HFFc6 (cell line): ENCODE results near the gene ETV5. TPM values are rescaled to one million over a fixed set of nuclear protein-coding genes. Genes with fewer than 3 reads are reported as not detected.

Experiments
- DNase-seq: peaks from one replicate; pipeline ENCODE4 v3.0.0-alpha.2; 2018
- H3K27ac Mint-ChIP-seq: 2 replicates; pipeline ENCODE4 v1.8.0; 2020; ENCODE audit warnings: mild to moderate bottlenecking, mixed read lengths
- H3K27me3 Mint-ChIP-seq: 2 replicates; pipeline ENCODE4 v1.8.0; 2021; ENCODE audit warnings: mild to moderate bottlenecking, moderate library complexity, mixed read lengths; ENCODE audit not compliant: insufficient read depth
- H3K36me3 Mint-ChIP-seq: 2 replicates; pipeline ENCODE4 v1.8.0; 2021; ENCODE audit warnings: low read depth, mixed read lengths
- H3K4me1 Mint-ChIP-seq: 2 replicates; pipeline ENCODE4 v1.8.0; 2020; ENCODE audit warnings: low read depth, mixed read lengths
- H3K4me3 Mint-ChIP-seq: 2 replicates; pipeline ENCODE4 v1.8.0; 2020; ENCODE audit warnings: mild to moderate bottlenecking, moderate library complexity, mixed read lengths
- H3K9me3 Mint-ChIP-seq: 2 replicates; pipeline ENCODE4 v1.8.0; 2020; ENCODE audit warnings: mild to moderate bottlenecking, mixed read lengths
- CTCF ChIP-seq: fragments of 200-600 bp; sonication (generic); IDR thresholded peaks from 2 replicates; pipeline ENCODE4 v1.5.0; 2021; ENCODE audit warnings: antibody characterized with exemption, mild to moderate bottlenecking
- total RNA-seq, 6 experiments: library from RNA; stranded (reverse); fragmentation: NEBNext Ultra II Directional; extraction: Animal tissue kit (Norgen Biotek cat#: 25700); gene quantifications; 2 replicates in 1 of 6; 3 replicates in 5 of 6; pipeline ENCODE4 v1.2.3, GENCODE V29; 2021

The ETV5 gene
- total RNA-seq, 6 experiments from 2014 or later = 48.6 to 69.3 (median 52.5) TPM

GRCh38 chr3:186001842-186002241 is 107.0 kb downstream of the ETV5 start:
- no peak overlapping the region for H3K27ac Mint-ChIP-seq
- DNase-seq = no peak
- H3K27me3 Mint-ChIP-seq = peaks cover 29% of the 10 kb centered on the region
- 0 out of 2 replicates have a peak, but pooled peaks cover 3% of the 10 kb centered on the region for H3K9me3 Mint-ChIP-seq
- no peaks in the 10 kb centered on the region for H3K4me1 Mint-ChIP-seq
- H3K36me3 Mint-ChIP-seq = no peaks in the 10 kb centered on the region
- H3K4me3 Mint-ChIP-seq = no peak overlapping the region
- no peak for TF ChIP-seq CTCF

- Mint-ChIP-seq H3K4me3 (no peak overlapping the region), H3K27me3 (peaks cover 29% of the 10 kb centered on the region), H3K9me3 (no peaks in the 10 kb centered on the region), H3K27ac (no peak overlapping the region), H3K4me1 (peaks cover 17% of the 10 kb centered on the region), H3K36me3 (no peaks in the 10 kb centered on the region)
- DNase-seq = no peak
- no peak for TF ChIP-seq CTCF
Observed at GRCh38 chr3:185999221-185999620, 109.7 kb downstream of the ETV5 start.

GRCh38 chr3:185998136-185998535 is 110.8 kb downstream of the ETV5 start:
- Mint-ChIP-seq H3K9me3 (no peaks in the 10 kb centered on the region), H3K36me3 (no peaks in the 10 kb centered on the region), H3K4me1 (peaks cover 23% of the 10 kb centered on the region), H3K27me3 (peaks cover 29% of the 10 kb centered on the region), H3K27ac (no peak overlapping the region), H3K4me3 (no peak overlapping the region)
- no peak for TF ChIP-seq CTCF
- no peak for DNase-seq

GRCh38 chr3:185997130-185997529 is 111.8 kb downstream of the ETV5 start:
- Mint-ChIP-seq H3K27ac (no peak overlapping the region), H3K27me3 (peaks cover 31% of the 10 kb centered on the region), H3K9me3 (no peaks in the 10 kb centered on the region), H3K4me1 (peaks cover 33% of the 10 kb centered on the region), H3K36me3 (no peaks in the 10 kb centered on the region), H3K4me3 (no peak overlapping the region)
- no peak for DNase-seq
- TF ChIP-seq CTCF = no peak

Other genes starting within 250 kb of the ETV5 start
- gene TRA2B, start 171.1 kb downstream of the ETV5 start, total RNA-seq = 100 to 1,000 TPM; 116 to 151 (median 141) TPM